HG03378 (cell line): ENCODE data around the gene NCKAP5.
"Not testable (repeated sequence)": the region's sequence is repeated elsewhere in the genome, so short reads cannot be mapped to it uniquely, and the experiment has no call there.

Experiments
- ATAC-seq: cut with Tn5 transposase; IDR thresholded peaks from one replicate; pipeline ENCODE4 v1.9.1; 2021; ENCODE audit warnings: mild to moderate bottlenecking, moderate library complexity; ENCODE audit not compliant: unreplicated experiment

Gene NCKAP5

DNA sequence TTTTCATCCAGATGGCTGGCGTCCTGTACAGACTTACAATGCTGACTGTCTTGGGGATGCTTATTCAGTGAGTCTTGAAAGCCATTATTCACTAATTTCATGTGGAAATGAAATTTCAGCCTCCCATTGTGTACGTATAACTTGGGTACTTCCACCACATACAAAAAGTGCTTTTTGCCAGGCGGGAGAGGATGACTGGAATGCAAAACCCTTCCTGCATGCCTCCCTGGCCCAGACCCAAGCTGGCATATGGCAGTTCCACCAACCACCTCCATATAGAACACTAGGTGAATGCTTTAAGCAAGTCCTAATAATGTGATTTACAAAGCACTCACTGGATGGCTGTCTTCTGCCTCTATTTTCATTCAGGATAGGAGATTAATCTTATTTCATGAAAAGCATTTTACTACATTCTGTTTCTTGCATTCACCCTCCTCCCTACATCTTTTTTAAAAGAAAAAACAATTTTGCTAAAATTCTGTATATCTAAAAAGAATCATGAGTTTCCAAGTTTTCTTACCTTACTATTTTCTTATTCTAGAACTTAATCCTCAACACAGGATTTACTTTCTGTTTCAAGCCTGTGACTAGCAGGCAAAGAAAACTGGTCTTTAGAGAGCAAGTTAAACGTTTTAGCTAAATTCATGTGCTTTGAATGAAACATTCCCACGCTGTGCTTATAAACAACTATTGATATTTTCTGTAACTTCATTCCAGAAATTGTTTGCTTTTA lies 327.6 kb downstream of the NCKAP5 start:
- no peak for ATAC-seq

DNA sequence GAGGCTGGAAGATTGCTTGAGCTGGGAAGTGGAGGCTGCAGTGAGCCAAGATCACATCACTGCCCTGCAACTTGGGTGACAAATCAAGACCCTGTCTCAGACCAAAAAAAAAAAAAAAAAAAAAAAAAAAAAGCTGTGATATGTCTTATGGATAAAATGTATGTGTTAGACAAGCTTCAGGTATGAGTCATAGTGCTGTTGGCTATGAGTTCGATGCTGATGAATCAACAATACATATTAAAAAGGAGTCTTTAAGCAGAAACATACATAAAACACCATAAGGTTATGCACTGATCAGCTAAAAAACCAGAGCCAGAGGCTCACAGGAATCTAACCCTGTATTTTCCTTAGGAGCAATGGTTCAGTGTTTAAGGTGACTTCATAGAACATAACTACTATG lies 332.3 kb downstream of the NCKAP5 start:
- no peak for ATAC-seq

DNA sequence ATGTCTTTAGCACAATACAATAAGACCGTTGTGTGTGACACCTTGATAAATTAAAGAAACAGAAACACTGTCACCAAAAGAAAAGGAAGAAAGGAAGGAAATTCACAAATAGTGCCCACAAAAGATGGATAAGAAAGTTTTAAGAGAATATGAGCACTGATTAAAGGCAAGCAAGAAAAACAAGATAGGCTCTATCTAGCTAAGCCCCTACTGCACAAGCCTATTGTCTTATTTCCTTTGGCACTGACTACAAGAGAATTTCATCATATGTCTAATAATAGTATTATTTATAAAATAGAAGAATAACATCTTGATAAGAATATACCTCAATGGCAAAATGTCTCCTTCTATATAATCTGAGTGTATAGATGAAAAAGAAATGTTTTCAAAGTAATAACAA lies 335.7 kb downstream of the NCKAP5 start:
- no peak for ATAC-seq

DNA sequence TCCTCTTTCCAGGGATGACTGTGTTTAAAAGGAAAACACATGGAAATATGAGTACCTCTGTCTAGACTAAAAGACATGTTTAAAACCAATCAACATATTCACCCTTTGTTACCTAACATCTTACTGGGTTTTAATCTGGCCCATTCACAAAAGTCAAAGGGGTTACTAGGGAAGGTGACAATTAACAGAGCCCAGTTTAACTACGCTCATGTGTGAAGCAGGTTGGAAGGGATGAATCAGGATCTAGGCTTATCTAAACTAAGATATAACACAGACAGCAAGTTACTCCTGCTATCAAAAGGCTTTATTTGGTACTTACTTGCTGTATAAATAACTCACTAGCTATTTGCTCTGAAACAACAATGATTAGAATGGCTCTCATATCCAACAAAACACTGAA lies 337.0 kb downstream of the NCKAP5 start:
- no peak for ATAC-seq

DNA sequence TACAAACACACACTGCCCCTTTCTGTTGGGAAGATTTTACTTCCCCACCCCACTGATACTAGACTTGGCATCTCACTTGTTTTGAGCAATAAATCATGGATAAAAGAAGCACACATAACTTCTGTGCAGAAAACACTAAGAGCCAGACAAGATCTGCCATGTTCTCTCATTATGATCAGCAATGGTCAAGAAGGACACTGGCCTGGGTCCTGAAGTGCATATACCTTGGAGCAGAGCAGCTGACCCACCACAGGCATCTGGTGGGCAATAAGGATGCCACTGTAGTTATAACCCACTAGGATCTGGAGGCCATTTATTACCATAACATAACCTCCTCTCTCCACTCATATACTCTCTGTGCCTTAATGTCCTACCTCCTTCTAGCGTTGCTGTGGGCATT lies 338.3 kb downstream of the NCKAP5 start:
- no peak for ATAC-seq

DNA sequence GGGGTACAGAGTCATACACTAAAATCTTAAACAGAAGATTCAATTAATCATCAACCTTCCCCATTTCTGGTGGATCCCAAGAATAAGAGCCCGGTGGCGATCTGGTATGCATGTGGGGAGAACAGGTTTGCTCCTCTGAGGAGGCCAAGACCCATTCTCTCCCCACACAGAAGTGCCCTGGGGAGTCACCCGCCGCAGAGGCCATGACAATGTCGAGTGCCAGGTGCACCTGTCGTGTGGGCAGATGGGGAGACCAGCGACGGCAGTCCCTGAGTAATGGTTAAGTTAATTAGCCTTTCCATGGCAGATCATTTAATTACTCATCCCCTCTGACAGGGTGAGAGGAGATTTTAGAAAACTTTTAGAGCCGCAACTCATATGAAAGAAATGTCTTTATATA lies 345.0 kb downstream of the NCKAP5 start:
- ATAC-seq: no peak

DNA sequence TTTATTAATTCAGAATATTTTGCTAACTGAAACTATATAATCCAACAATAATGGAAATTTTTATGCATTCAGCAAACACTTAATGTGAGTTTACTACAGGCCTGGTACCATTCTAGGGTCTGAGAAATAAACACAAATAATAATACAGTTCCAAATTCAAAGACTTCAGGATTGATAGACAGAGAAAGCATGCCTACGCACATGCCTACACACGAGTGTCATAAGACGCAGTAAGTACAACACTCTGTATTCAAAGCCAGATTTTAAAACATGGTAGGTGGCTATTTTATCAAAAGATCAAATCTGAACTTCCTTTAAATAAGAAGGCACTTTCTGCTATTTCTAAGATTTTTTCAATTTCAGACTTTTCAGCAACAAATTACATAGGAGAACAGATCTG lies 346.9 kb downstream of the NCKAP5 start:
- no peak for ATAC-seq

DNA sequence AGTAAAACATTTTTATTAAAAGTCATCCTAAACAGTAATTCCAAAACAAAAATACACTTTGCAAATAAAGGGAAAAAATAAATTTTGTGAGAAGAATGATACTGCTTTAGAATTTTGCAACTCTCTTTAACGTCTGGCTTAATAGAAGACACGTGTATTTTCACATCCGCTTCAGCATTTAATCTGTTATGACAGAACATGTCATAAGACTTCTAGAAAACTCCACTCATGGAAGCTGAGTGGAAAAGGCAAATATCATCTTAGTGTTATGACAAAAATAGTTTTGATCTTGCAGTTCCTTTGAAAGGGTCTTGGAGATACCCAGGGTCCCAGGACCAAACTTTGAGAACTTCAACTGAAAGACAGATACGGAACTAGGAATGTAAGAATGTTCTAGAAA lies 350.1 kb downstream of the NCKAP5 start:
- ATAC-seq: no peak

DNA sequence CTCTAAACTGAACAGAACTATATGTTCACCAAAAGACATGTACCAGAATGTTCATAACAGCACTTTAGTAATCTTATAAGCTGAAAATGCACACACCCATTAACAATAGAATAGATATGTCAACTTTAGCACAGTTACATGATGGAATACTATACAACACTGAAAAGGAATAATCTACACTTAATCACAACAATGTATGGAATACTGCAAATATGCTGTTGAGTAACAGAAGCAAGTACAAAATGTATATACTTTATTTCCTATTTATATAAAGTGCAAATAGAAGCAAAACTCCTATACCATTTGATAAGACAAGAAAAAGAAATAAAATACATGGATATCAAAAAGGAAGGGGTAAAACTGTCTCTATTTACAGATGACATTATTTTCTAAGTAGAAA lies 352.8 kb downstream of the NCKAP5 start:
- ATAC-seq: no peak

DNA sequence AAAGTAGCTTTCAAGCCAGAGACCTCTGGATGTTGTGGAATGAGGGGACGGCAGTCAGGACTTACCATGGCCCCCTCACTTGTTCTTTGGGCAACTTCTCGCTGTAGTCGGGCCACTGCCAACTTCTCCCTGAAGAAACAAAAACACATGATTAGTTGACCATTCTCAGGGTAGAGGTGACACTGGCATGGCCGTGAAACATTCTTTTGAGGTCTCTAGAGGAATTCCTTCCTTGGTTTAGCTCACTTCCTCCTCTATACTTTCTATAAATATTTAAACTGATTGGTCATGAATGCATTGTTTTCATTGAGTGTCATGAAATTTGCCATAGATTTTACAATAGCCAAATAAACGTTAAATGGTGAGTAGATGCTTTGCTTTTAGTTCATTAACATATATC lies 354.6 kb downstream of the NCKAP5 start:
- ATAC-seq: no peak

DNA sequence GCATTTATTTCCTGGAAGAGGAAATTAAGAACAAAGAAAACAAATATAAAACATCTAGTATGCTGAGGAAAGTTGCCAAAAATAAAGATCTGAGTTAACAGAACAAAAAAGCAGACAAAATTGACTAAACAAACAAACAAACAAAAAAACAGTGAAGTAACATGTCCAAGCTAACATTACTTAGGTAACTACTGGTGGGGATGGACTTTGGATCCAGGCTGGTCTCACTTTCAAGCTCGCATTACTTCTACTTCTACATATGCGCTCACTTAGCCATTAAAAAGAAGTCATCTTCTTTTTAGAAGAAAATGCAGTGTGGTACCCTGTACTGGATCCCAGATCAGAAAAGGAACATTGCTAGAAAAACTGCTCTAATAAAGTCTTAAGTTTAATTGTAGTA lies 358.9 kb downstream of the NCKAP5 start:
- ATAC-seq: no peak

DNA sequence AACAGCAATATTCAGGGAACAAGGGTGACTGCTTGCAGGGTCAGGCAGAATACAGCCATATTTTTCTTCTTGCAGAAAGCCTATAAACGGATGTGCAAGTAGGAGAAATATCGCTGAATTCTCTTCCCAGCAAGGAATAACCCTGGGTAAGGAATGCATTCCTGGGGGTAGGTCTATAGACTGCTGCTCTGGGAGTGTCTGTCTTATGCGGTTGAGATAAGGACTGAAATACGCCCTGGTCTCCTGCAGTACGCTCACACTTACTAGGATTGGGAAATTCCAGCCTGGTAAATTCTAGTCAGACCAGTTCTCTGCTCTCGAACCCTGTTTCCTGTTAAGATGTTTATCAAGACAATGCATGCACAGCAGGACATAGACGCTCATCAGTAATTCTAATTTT lies 361.6 kb downstream of the NCKAP5 start:
- not testable (repeated sequence) for ATAC-seq

DNA sequence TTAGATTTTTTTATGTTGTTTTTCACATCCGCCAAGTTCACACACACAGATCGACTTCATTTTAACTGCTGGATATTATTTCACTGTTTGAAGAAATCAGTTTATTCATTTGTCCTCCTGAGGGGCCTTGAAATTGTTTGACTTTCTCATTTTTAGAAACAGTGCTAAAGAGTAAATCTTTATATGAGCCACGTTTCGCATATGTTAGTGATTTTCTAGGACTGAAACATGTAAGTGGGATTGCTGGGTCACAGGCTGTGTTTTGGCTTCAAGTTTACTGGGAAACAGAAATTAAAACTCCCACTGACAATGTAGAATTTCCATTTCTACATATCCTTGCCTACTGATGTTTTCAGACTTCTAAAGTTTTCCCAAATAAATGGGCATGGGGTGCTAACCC lies 363.8 kb downstream of the NCKAP5 start:
- no peak for ATAC-seq

DNA sequence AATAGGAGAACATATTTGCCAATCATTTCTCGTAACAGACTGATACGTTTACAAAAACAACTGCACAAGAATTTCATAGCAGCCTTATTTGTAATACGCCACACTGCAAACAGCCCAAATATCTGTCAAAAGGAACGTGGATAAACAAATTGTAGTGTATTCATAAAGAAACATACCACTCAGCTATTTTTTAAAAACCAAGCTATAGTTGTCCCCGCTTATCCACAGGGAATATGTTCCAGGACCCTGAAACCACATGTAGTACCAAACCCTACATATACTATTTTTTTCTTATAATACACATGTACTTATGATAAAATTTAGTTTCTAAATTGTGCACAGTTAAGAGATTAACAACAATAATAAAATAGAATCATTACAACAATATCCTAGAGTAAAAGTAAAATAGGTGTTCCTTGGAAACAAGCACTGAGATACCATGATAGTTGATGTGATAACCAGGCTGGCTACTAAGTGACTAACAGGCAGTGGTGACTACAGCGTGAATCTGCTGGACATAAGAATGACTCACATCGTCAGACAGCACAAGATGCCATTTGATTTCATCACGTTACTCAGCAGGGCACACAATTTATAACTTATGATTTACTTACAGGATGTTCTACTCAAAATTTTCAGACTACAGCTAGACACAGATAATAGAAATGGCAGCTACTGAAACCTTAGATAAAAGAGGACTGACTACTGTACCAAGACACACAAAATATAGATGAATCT lies 367.4 kb downstream of the NCKAP5 start:
- no peak for ATAC-seq

DNA sequence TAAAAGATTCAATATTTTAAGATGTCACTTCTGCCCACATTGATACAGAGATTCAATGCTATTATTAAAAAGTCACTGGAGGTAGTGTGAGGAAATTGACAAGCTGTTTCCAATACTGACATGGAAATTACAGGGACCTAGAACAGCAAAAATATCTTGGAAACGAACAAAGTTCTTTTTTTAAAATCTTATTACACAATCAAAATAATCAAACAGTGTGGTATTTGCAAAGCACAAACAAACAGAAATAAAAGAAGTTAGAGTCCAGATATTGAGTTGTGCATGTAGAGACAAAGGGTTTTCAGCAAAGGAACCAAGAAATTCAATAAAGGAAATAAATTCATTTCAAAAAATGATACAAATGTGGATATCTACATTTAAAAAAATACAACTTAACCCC lies 369.6 kb downstream of the NCKAP5 start:
- ATAC-seq: no peak

DNA sequence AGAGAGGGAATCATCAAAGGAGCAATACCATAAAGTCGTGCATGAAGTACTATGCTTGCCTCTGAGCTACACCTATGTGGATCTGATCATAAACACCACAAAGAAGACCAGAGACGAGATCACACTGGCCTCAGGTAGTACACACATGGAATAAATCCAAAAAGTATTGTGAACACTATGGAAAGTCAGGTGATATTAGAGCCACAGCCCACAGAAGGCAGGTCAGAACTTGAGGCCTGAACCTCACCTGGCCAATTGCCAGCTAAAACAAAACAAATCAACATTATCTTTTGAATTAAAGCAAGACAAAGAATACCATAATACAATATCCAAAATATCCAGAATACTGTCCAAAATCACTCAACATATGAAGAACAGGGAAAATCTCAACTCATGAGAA lies 371.1 kb downstream of the NCKAP5 start:
- ATAC-seq: no peak

DNA sequence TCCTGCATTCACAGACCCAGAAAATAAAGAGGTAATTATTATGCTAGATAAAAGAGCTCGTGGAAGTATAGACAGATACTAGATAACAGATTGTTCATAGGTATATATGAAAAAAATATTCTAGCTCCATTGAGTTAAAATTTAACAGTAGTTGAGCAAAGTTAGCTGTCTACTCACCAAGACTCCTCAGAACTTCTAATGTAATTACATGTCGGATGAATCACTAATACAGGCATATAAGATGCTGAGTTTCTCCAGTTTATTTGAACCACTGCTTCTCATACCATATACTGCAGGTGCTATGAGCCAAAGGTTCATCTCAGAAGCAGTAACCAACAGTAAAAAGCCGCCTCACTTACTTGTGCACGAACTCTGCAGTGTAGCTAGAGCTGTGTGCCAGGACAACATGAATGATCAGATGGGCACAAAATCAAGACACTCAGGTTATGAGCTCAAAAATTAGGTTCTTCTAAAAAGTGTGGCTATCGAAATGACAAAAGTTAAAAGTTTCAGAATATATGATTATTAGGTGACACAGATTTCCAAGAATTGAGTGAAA lies 373.4 kb downstream of the NCKAP5 start:
- ATAC-seq: no peak

DNA sequence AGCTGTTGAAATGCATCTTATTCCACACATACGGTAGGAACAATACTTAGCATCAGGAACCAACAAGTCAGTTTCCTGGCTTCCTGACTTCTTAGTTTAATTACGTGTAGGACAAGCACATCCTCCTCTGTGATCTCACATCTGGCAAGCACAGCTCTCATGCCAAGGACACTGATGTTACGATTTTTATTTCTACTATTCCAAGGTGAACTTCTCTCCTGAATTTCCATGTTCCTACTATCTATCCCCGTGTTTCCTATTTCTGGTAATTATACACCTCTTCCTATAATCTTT lies 374.0 kb downstream of the NCKAP5 start:
- ATAC-seq: no peak

DNA sequence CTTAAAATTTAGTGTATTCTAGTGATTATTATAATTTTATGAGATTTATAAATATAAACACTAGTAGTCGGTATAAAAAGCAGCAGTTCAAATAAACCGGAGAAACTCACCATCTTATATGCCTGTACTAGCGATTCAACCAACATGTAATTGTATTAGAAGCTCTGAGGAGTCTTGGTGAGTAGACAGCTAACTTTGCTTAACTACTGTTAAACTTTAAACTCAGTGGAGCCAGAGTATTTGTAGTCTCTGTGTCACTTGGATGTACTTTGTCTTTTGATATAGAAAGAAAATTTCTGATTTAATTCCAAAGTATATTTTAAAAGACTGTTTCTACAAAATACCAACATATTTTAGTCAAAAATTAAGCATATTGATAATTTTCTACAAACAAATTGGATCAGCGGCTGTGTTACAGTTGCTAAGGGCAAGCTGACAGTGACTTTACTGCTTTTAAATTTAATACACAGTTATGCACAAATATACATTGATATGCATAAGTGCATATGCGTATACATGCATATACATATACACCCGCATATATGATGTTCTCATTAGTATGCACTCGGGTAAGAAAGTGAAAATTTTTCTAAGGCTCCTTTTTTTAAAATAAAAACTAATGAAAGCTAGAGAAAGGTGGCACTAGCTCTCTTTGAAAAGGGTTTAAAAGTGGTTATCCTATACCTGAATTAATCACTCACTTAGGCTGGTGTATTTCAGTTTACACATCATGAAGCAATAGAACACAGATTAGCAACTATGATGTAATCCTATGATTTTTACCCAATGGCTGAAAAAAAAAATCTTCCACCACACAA lies 374.5 kb downstream of the NCKAP5 start:
- no peak for ATAC-seq

DNA sequence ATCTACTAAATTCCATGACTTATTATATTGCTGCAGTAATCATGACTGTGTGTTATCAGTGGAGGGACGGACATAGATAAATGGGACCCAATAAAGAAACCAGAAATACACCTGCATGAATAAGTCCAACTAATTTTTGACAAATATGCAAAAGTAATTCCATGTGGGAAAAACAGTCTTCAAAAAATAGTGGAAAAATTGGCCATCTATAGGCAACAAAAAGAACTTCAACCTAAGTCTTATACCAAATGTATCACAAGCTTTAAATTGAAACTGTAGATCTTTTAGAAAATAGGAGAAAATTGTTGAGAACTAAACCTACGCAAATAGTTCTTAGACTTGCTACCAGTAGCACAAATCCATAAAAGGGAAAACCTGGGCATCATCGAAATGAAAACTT lies 376.2 kb downstream of the NCKAP5 start:
- no peak for ATAC-seq

DNA sequence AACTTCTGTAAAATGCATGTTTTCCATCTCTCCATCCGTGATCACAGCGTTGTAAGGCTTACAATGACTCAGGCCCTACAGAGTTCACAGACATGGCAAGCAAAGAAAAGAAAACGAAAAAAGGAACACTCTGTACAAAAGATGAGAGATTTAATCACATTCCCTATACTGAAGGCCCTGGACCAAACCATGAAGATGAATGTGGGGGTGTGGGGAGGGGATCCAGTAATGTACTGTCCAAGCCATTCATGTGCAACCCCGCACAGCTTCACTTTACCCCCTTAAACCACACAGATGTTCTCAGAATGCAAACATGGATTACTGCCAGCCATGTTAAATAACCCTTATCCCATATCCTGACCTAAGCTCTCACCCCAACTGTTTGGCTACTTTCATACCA lies 391.1 kb downstream of the NCKAP5 start:
- no peak for ATAC-seq

DNA sequence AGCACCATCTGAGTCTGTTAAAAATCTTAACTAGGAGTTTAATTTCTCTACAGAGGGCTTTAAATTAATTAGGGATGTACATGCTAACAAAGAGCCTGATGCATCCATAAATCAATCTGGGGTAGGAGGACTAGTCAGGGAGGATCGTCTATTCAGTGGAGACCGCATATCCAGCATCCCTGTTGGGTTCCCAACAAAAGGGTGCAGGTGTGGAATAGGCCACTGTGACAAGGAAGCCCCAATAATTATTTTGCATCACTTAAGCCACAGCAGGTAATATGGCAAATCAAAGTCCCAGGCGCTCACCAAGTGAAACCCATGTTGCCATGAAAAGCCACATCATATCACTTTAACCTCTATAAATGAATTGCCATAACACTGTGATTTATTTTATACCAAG lies 392.3 kb downstream of the NCKAP5 start:
- no peak for ATAC-seq
